Heart right ventricle (tissue), 16 donors: ENCODE data around the gene BCL2L13. TPM values are rescaled to one million over a fixed set of nuclear protein-coding genes. Genes with fewer than 3 reads are reported as not detected.
"Not testable (repeated sequence)": the region's sequence is repeated elsewhere in the genome, so short reads cannot be mapped to it uniquely, and the experiment has no call there.

Experiments used
- ATAC-seq, 8 donors: fragments of 200-7000 bp; cut with Tn5 transposase; one replicate each; pipeline ENCODE4 v1.9.1; 2020; ENCODE audit warnings: mild to moderate bottlenecking in 8 of 8, moderate library complexity in 8 of 8, moderate number of reproducible peaks in 1 of 8
- DNase-seq, 2 donors: peaks; one replicate each; pipeline ENCODE4 v3.0.0-alpha.2; 2020
- H3K27ac ChIP-seq, 10 donors: fragments of 200-600 bp; sonication (generic) in 2 of 10; one replicate each; pipeline versions ENCODE4 v1.5.0 to v1.8.0; 2020 to 2022; ENCODE audit warnings: mild to moderate bottlenecking in 3 of 10
- H3K27me3 ChIP-seq, 7 donors: fragments of 200-600 bp; one replicate each; pipeline ENCODE4 v1.8.0; 2021 to 2022; ENCODE audit warnings: mild to moderate bottlenecking in 2 of 7
- H3K36me3 ChIP-seq, 9 donors: fragments of 200-600 bp; sonication (generic) in 1 of 9; one replicate each; pipeline versions ENCODE4 v1.5.0 to v1.8.0; 2020 to 2022; ENCODE audit warnings: mild to moderate bottlenecking in 2 of 9
- H3K4me1 ChIP-seq, 9 donors: fragments of 200-600 bp; sonication (generic) in 1 of 9; one replicate each; pipeline versions ENCODE4 v1.5.0 to v1.8.0; 2020 to 2022; ENCODE audit warnings: mild to moderate bottlenecking in 4 of 9
- H3K4me3 ChIP-seq, 10 donors: fragments of 200-600 bp; sonication (generic) in 2 of 10; one replicate each; pipeline versions ENCODE4 v1.5.0 to v1.8.0; 2020 to 2022; ENCODE audit warnings: mild to moderate bottlenecking in 7 of 10, moderate library complexity in 2 of 10
- H3K9me3 ChIP-seq, 11 donors: fragments of 200-600 bp in 10 of 11; sonication (generic) in 2 of 11; one replicate each; pipeline versions ENCODE4 v1.5.0 to v1.8.0; 2013 to 2022; ENCODE audit warnings: mild to moderate bottlenecking in 2 of 11, control low read depth in 1 of 11, moderate library complexity in 1 of 11
- CTCF ChIP-seq, 9 donors: fragments of 200-600 bp; sonication (generic) in 2 of 9; IDR thresholded peaks; one replicate each; pipeline versions ENCODE4 v1.5.0 to v1.8.0; 2021 to 2022; ENCODE audit warnings: antibody characterized with exemption in 9 of 9, mild to moderate bottlenecking in 5 of 9, moderate library complexity in 1 of 9
- WGBS, 2 donors: extraction: QIAGEN DNeasy Blood & Tissue Kit; methylation state at CpG; one replicate each; pipeline ENCODE4 v1.1.7; 2013; ENCODE audit warnings: inconsistent platforms in 1 of 2; 5-methylcytosine and 5-hydroxymethylcytosine counted together
- intact Hi-C, 10 donors: fragments of 100-400 bp; cut with DNase I; formaldehyde crosslinking; loops; one replicate each; pipeline versions ENCODE4 v1.11.1 to v1.14.2; 2022
- polyA plus RNA-seq, 2 donors: library from polyadenylated mRNA; stranded (reverse); fragments of 200-250 nt; gene quantifications; one replicate each; pipeline ENCODE4 v1.2.3, GENCODE V29; 2013
- total RNA-seq, 10 donors: library from RNA; stranded (reverse); fragmentation: NEBNext Ultra II Directional in 3 of 10; extraction: Animal tissue kit (Norgen Biotek cat#: 25700) in 3 of 10; gene quantifications; one replicate each; pipeline versions ENCODE4 v1.2.1 to v1.2.4, GENCODE V29; 2021 to 2023
- donor health status: Arrhythmogenic right ventricular cardiomyopathy.
- donor health status: ischemic (EF 13 %, LVEDD 7.1; RV severe dilation, severe dysfunction).
- donor health status: healthy with polysubstance abuse.
- donor health status: DM: no; HTN: yes; CAD: no.
- donor health status: DM: no; HTN: no; CAD: no.
- donor health status: ischemic (EF 25% LVEDD 6.9; RV normal size, moderate dysfunction).
- donor health status: ischemic (EF 25% LVEDD 5.7; RV mildly dilated, moderate dysfunction).
- donor health status: healthy.
- donor health status: DM: yes; HTN: yes; CAD: no.
- donor health status: Ischemic cardiomyopathy.
- donor health status: ischemic (EF 35%, LVEDD 5.7; RV mildly dilated, moderate dysfunction).
- donor health status: nonischemic (EF 11% LVEDD 7.7; RV severe dilation, severe dysfunction).
- donor health status: DM: yes; HTN: yes; CAD: no.
- donor health status: PGD.
- donor health status: ischemic (EF 29% LVEDD 5.4; RV normal size, mild dysfunction).
- donor health status: nonischemic (EF 23%, LVEDD 6.1; RV moderate dilation, normal function).

BCL2L13 gene
- total and polyA plus RNA-seq, 12 donors: 27.9 to 113 (median 88.7) TPM

GRCh38 chr22:17639247-17639741, 737 bp downstream of the BCL2L13 start:
- peaks cover 0 to 12% (median 0%) of the 10 kb centered on the region in 9 donors for H3K36me3 ChIP-seq
- WGBS, 2 donors: 5 to 6% methylated on average over 8 of the region's 8 CpGs
- DNase-seq (no peak), ATAC-seq (peak; percentile 27 to 55 (median 46))
- H3K27me3 ChIP-seq: no peaks in the 10 kb centered on the region
- TF ChIP-seq CTCF (IDR thresholded peaks at IDR 0.05): no peak
- intact Hi-C loops: loop anchor here in 4 of 10 donors (2.0 to 10.0 kb wide), 5 partner anchors 68 to 464 kb away; partner anchors contain the start of genes SLC25A18 (in 2 of the 4), BID (in 1 of the 4) and PEX26 (in 1 of the 4)
- H3K4me3 ChIP-seq: peak overlapping the region; percentile 52 to 92 (median 76)
- peaks cover 3 to 27% (median 24%) of the 10 kb centered on the region in 9 donors for H3K4me1 ChIP-seq
- peak overlapping the region; percentile 93 to 100 (median 98) for H3K27ac ChIP-seq
- H3K9me3 ChIP-seq: no peaks in the 10 kb centered on the region

- ATAC-seq (no peak), DNase-seq (no peak)
- Histone ChIP-seq H3K9me3 (no peaks in the 10 kb centered on the region), H3K4me3 (no peak overlapping the region), H3K4me1 (peaks cover 3 to 33% (median 24%) of the 10 kb centered on the region in 9 donors), H3K27ac (no peak overlapping the region), H3K27me3 (no peaks in the 10 kb centered on the region), H3K36me3 (peaks cover 0 to 17% (median 4%) of the 10 kb centered on the region in 9 donors)
- intact Hi-C loops: loop anchor here in 1 of 10 donors (10.0 kb wide), 1 partner anchor 64 kb away; no protein-coding TSS in a partner anchor
- no peak for TF ChIP-seq CTCF (IDR thresholded peaks at IDR 0.05)
- WGBS, 2 donors: 57 to 58% methylated on average over 3 of the region's 3 CpGs
Measured at GRCh38 chr22:17641269-17641668, 2.7 kb downstream of the BCL2L13 start.

GRCh38 chr22:17642357-17642756, 3.8 kb downstream of the BCL2L13 start:
- not testable (repeated sequence) for H3K27ac ChIP-seq, DNase-seq, ATAC-seq, H3K9me3 ChIP-seq, H3K4me3 ChIP-seq, H3K27me3 ChIP-seq
- intact Hi-C loops: loop anchor here in 1 of 10 donors (10.0 kb wide), 1 partner anchor 62 kb away; no protein-coding TSS in a partner anchor
- peaks cover 0 to 17% (median 4%) of the 10 kb centered on the region in 9 donors for H3K36me3 ChIP-seq
- H3K4me1 ChIP-seq: peaks cover 3 to 30% (median 24%) of the 10 kb centered on the region in 9 donors
- WGBS, 2 donors: 83 to 89% methylated on average over 4 of the region's 4 CpGs

- no peaks in the 10 kb centered on the region for H3K9me3 ChIP-seq
- intact Hi-C loops: loop anchor here in 1 of 10 donors (10.0 kb wide), 1 partner anchor 57 kb away; no protein-coding TSS in a partner anchor
- H3K4me1 ChIP-seq: peaks cover 0 to 22% (median 0%) of the 10 kb centered on the region in 9 donors
- no peak for TF ChIP-seq CTCF (IDR thresholded peaks at IDR 0.05)
- no peak overlapping the region for H3K27ac ChIP-seq
- H3K27me3 ChIP-seq: no peaks in the 10 kb centered on the region
- ATAC-seq (no peak), DNase-seq (no peak)
- 93 to 97% methylated on average over 5 of the region's 5 CpGs for WGBS, 2 donors
- H3K4me3 ChIP-seq: no peak overlapping the region
- peaks cover 0 to 14% (median 0%) of the 10 kb centered on the region in 9 donors for H3K36me3 ChIP-seq
Measured at GRCh38 chr22:17647452-17647851, 8.9 kb downstream of the BCL2L13 start.

GRCh38 chr22:17647991-17648390, 9.4 kb downstream of the BCL2L13 start:
- no peak for TF ChIP-seq CTCF (IDR thresholded peaks at IDR 0.05)
- no peaks in the 10 kb centered on the region for H3K9me3 ChIP-seq
- ATAC-seq (no peak), DNase-seq (no peak)
- peaks cover 0 to 22% (median 0%) of the 10 kb centered on the region in 9 donors for H3K4me1 ChIP-seq
- no peaks in the 10 kb centered on the region for H3K27me3 ChIP-seq
- intact Hi-C loops: loop anchor here in 1 of 10 donors (10.0 kb wide), 1 partner anchor 57 kb away; no protein-coding TSS in a partner anchor
- peaks cover 0 to 14% (median 0%) of the 10 kb centered on the region in 9 donors for H3K36me3 ChIP-seq
- no peak overlapping the region for H3K4me3 ChIP-seq
- 91 to 93% methylated on average over 5 of the region's 5 CpGs for WGBS, 2 donors
- H3K27ac ChIP-seq: no peak overlapping the region
